ENCODE measurements around the gene CHRNA3.

Gene CHRNA3

GRCh38 chr15:78605680-78606079, 15.1 kb downstream of the CHRNA3 start:
- no peaks in the 10 kb centered on the region for H3K36me3 ChIP-seq (ENCODE audit: low read length)
- no peak overlapping the region for H3K9ac ChIP-seq (ENCODE audit: low read length)
- H3K27me3 ChIP-seq (ENCODE audit: low read length) = no peaks in the 10 kb centered on the region
- no peaks in the 10 kb centered on the region for H4K20me1 ChIP-seq (ENCODE audit: low read depth, low read length)
- H3K79me2 ChIP-seq (ENCODE audit: insufficient read depth, low read length) = no peaks in the 10 kb centered on the region
- H3K9me3 ChIP-seq (ENCODE audit: insufficient read depth, low read length) = no peaks in the 10 kb centered on the region
- no peaks in the 10 kb centered on the region for H3F3A ChIP-seq (ENCODE audit: insufficient read depth)
- H2AFZ ChIP-seq (ENCODE audit: low read depth, low read length, severe bottlenecking) = no peak overlapping the region
- H3K4me3 ChIP-seq (ENCODE audit: insufficient read depth, low read length, poor library complexity, severe bottlenecking) = no peak overlapping the region
- TF ChIP-seq, protein P1, sequence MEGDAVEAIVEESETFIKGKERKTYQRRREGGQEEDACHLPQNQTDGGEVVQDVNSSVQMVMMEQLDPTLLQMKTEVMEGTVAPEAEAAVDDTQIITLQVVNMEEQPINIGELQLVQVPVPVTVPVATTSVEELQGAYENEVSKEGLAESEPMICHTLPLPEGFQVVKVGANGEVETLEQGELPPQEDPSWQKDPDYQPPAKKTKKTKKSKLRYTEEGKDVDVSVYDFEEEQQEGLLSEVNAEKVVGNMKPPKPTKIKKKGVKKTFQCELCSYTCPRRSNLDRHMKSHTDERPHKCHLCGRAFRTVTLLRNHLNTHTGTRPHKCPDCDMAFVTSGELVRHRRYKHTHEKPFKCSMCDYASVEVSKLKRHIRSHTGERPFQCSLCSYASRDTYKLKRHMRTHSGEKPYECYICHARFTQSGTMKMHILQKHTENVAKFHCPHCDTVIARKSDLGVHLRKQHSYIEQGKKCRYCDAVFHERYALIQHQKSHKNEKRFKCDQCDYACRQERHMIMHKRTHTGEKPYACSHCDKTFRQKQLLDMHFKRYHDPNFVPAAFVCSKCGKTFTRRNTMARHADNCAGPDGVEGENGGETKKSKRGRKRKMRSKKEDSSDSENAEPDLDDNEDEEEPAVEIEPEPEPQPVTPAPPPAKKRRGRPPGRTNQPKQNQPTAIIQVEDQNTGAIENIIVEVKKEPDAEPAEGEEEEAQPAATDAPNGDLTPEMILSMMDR (IDR thresholded peaks at IDR 0.05; ENCODE audit: insufficient read depth, low read length, poor library complexity, severe bottlenecking) = no peak
- TF ChIP-seq EZH2phosphoT487 (conservative IDR thresholded peaks at IDR 0.05; ENCODE audit: low read length) = no peak
- no peak overlapping the region for H3K27ac ChIP-seq (ENCODE audit: low read depth, low read length)
- H3K4me2 ChIP-seq (ENCODE audit: low read depth, low read length, poor library complexity, severe bottlenecking) = no peak overlapping the region
- H3K9me2 ChIP-seq (replicated peaks; ENCODE audit: insufficient read depth, low read length) = no peaks in the 10 kb centered on the region

GRCh38 chr15:78605201-78605600, 15.6 kb downstream of the CHRNA3 start:
- Histone ChIP-seq H3K9me3 (ENCODE audit: insufficient read depth, low read length) (no peaks in the 10 kb centered on the region), H3K27me3 (ENCODE audit: low read length) (no peaks in the 10 kb centered on the region), H3K27ac (ENCODE audit: low read depth, low read length) (no peak overlapping the region), H3K4me3 (ENCODE audit: insufficient read depth, low read length, poor library complexity, severe bottlenecking) (no peak overlapping the region), H3K79me2 (ENCODE audit: insufficient read depth, low read length) (no peaks in the 10 kb centered on the region), H3F3A (ENCODE audit: insufficient read depth) (no peaks in the 10 kb centered on the region), H2AFZ (ENCODE audit: low read depth, low read length, severe bottlenecking) (no peak overlapping the region), H3K9me2 (replicated peaks; ENCODE audit: insufficient read depth, low read length) (no peaks in the 10 kb centered on the region), H3K4me2 (ENCODE audit: low read depth, low read length, poor library complexity, severe bottlenecking) (no peak overlapping the region), H3K36me3 (ENCODE audit: low read length) (no peaks in the 10 kb centered on the region), H3K9ac (ENCODE audit: low read length) (no peak overlapping the region), H4K20me1 (ENCODE audit: low read depth, low read length) (no peaks in the 10 kb centered on the region)
- TF ChIP-seq, protein P1 (IDR thresholded peaks at IDR 0.05; ENCODE audit: insufficient read depth, low read length, poor library complexity, severe bottlenecking) = no peak
- no peak for TF ChIP-seq EZH2phosphoT487 (conservative IDR thresholded peaks at IDR 0.05; ENCODE audit: low read length)

DNA sequence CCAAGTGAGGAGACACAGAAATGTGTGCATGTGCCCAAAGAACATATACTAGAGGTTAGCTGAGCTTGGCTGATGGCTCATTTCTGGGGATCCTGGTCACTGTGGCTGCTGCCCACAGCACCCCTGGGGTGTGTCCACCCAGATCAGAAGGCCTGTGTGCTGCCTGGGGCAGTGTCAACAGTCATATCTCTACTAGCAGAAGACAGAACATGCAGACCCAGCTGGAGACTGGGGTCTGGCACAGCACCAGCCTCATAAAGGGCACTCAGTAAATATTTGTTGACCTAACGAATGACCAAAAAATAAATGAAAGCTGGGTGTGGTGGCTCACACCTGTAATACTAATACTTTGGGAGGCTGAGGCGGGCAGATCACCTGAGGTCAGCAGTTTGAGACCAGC, 16.4 kb downstream of the CHRNA3 start:
- H3K27ac ChIP-seq (ENCODE audit: low read depth, low read length) = no peak overlapping the region
- H3K9me3 ChIP-seq (ENCODE audit: insufficient read depth, low read length) = no peaks in the 10 kb centered on the region
- no peaks in the 10 kb centered on the region for H4K20me1 ChIP-seq (ENCODE audit: low read depth, low read length)
- no peak overlapping the region for H3K9ac ChIP-seq (ENCODE audit: low read length)
- no peaks in the 10 kb centered on the region for H3F3A ChIP-seq (ENCODE audit: insufficient read depth)
- no peak for TF ChIP-seq EZH2phosphoT487 (conservative IDR thresholded peaks at IDR 0.05; ENCODE audit: low read length)
- TF ChIP-seq, protein P1 (IDR thresholded peaks at IDR 0.05; ENCODE audit: insufficient read depth, low read length, poor library complexity, severe bottlenecking) = no peak
- H3K79me2 ChIP-seq (ENCODE audit: insufficient read depth, low read length) = no peaks in the 10 kb centered on the region
- no peak overlapping the region for H2AFZ ChIP-seq (ENCODE audit: low read depth, low read length, severe bottlenecking)
- H3K4me2 ChIP-seq (ENCODE audit: low read depth, low read length, poor library complexity, severe bottlenecking) = no peak overlapping the region
- H3K9me2 ChIP-seq (replicated peaks; ENCODE audit: insufficient read depth, low read length) = no peaks in the 10 kb centered on the region
- H3K4me3 ChIP-seq (ENCODE audit: insufficient read depth, low read length, poor library complexity, severe bottlenecking) = no peak overlapping the region
- H3K36me3 ChIP-seq (ENCODE audit: low read length) = no peaks in the 10 kb centered on the region
- no peaks in the 10 kb centered on the region for H3K27me3 ChIP-seq (ENCODE audit: low read length)
